ENCODE measurements around the gene ZNF782.

ZNF782 gene

DNA sequence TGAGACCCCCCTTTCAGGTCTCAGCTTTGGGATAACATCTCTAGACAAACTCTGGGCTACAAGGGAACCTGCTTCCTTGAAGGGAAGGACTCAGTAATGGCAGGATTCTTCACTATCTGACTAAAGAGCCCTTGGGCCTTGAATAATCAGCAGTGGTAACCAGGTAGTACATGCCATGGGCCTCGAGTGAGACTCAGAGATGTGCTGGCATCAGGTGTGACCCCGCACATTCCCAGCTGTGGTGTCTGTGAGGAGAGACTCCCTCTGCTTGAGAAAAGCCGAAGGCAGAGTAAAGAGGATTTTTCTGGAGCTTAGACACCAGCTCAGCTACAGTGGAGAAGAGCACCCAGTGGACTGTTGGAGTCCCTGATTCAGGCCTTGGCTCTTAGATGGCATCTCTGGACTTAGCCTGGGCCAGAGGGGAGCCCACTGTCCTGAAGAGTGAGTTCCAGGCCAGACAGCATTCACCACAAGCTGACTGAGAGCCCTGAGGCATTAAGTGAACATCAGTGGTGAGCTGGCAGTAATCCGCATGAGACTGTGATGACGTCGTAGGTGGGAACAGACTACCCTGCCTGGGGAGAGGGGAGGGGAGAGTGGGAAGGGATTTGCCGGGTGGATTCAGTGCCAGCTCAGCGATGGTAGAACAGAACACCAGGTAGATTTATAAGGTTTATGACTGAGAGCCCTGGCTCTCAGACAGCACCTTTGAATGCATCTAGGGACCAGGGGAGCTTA is 5.3 kb upstream of the ZNF782 start:
- H3K4me3 ChIP-seq (ENCODE audit: low read length): no peak overlapping the region
- peaks cover 4% of the 10 kb centered on the region for H3K4me1 ChIP-seq (ENCODE audit: control insufficient read depth, low read length)
- peaks cover 26% of the 10 kb centered on the region for H3K27me3 ChIP-seq (ENCODE audit: control insufficient read depth, low read length)
- TF ChIP-seq EZH2phosphoT487 (IDR thresholded peaks at IDR 0.05; ENCODE audit: borderline replicate concordance, low read length): no peak
- TF ChIP-seq, protein P1, sequence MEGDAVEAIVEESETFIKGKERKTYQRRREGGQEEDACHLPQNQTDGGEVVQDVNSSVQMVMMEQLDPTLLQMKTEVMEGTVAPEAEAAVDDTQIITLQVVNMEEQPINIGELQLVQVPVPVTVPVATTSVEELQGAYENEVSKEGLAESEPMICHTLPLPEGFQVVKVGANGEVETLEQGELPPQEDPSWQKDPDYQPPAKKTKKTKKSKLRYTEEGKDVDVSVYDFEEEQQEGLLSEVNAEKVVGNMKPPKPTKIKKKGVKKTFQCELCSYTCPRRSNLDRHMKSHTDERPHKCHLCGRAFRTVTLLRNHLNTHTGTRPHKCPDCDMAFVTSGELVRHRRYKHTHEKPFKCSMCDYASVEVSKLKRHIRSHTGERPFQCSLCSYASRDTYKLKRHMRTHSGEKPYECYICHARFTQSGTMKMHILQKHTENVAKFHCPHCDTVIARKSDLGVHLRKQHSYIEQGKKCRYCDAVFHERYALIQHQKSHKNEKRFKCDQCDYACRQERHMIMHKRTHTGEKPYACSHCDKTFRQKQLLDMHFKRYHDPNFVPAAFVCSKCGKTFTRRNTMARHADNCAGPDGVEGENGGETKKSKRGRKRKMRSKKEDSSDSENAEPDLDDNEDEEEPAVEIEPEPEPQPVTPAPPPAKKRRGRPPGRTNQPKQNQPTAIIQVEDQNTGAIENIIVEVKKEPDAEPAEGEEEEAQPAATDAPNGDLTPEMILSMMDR (IDR thresholded peaks at IDR 0.05; ENCODE audit: low read depth, low read length, poor library complexity, severe bottlenecking): no peak
- H3K79me2 ChIP-seq (ENCODE audit: control insufficient read depth, low read length): no peaks in the 10 kb centered on the region
- no peaks in the 10 kb centered on the region for H3K9me2 ChIP-seq (replicated peaks; ENCODE audit: control insufficient read depth, low read length)
- H3K27ac ChIP-seq (ENCODE audit: low read depth, low read length): no peak overlapping the region
- no peaks in the 10 kb centered on the region for H3K36me3 ChIP-seq (ENCODE audit: control insufficient read depth, low read length)
- H3K4me2 ChIP-seq (ENCODE audit: low read length): no peak overlapping the region
- no peaks in the 10 kb centered on the region for H3K9me3 ChIP-seq (ENCODE audit: control insufficient read depth, insufficient read depth, low read length)
- H3F3A ChIP-seq (ENCODE audit: control insufficient read depth, insufficient read depth): no peaks in the 10 kb centered on the region
- H4K20me1 ChIP-seq (ENCODE audit: control insufficient read depth, insufficient read depth, low read depth, low read length): no peaks in the 10 kb centered on the region

DNA sequence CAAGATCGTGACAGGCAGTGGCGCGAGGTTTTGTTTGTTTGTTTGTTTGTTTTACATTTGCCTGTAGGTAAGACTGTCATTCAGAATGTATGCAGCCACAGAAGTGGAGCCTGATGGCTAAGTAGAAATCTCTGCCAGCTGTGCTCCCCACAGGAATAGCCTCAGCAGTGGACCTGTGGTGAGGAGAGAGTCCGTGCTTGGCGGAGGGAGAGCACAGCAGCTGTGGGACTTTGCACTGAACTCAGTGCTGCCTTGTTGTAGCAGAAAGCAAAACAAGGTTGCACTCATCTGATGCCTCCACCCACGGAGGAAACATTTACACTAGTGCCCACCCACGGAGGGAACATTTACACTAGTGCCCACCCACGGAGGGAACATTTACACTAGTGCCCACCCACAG is 4.4 kb upstream of the ZNF782 start:
- Histone ChIP-seq H3K27me3 (ENCODE audit: control insufficient read depth, low read length) (peaks cover 26% of the 10 kb centered on the region), H3K79me2 (ENCODE audit: control insufficient read depth, low read length) (peaks cover 5% of the 10 kb centered on the region), H3K4me2 (ENCODE audit: low read length) (no peak overlapping the region), H3K4me1 (ENCODE audit: control insufficient read depth, low read length) (peaks cover 6% of the 10 kb centered on the region), H3K27ac (ENCODE audit: low read depth, low read length) (no peak overlapping the region), H3K9me2 (replicated peaks; ENCODE audit: control insufficient read depth, low read length) (no peaks in the 10 kb centered on the region), H4K20me1 (ENCODE audit: control insufficient read depth, insufficient read depth, low read depth, low read length) (no peaks in the 10 kb centered on the region), H3K36me3 (ENCODE audit: control insufficient read depth, low read length) (no peaks in the 10 kb centered on the region), H3K4me3 (ENCODE audit: low read length) (no peak overlapping the region), H3K9me3 (ENCODE audit: control insufficient read depth, insufficient read depth, low read length) (no peaks in the 10 kb centered on the region), H3F3A (ENCODE audit: control insufficient read depth, insufficient read depth) (no peaks in the 10 kb centered on the region)
- no peak for TF ChIP-seq EZH2phosphoT487 (IDR thresholded peaks at IDR 0.05; ENCODE audit: borderline replicate concordance, low read length)
- TF ChIP-seq, protein P1 (IDR thresholded peaks at IDR 0.05; ENCODE audit: low read depth, low read length, poor library complexity, severe bottlenecking): no peak

DNA sequence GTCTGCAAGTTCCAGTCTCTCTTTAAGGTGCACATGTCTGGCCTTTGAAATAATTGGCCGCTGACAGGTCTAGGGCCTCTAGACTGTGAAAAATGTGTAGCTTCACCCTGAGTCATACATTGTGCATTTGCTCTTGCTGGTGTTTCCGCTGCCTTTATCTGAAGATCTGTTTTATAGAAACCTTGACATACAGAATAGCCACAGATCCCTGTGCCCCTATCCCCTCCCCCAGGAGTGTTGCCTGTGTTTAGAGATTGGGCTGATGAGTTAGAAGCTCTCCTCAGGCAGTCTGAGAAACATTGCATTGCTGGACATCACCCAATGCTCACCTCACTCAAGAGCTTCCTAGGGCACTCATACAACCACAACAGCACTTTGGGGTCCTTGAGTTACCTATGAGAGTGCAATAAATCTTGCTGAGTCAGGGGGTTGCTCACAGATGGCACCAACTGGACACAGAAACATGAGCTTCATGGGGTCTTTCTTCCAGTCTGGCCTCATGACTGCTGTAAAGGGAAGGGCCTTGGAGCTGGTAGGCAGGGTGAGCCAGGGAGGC is 3.8 kb upstream of the ZNF782 start:
- TF ChIP-seq EZH2phosphoT487 (IDR thresholded peaks at IDR 0.05; ENCODE audit: borderline replicate concordance, low read length): no peak
- TF ChIP-seq, protein P1 (IDR thresholded peaks at IDR 0.05; ENCODE audit: low read depth, low read length, poor library complexity, severe bottlenecking): no peak

More for the DNA sequence above, 3.8 kb upstream of the ZNF782 start:
- Histone ChIP-seq H3K36me3 (ENCODE audit: control insufficient read depth, low read length) (no peaks in the 10 kb centered on the region), H3F3A (ENCODE audit: control insufficient read depth, insufficient read depth) (no peaks in the 10 kb centered on the region), H3K4me3 (ENCODE audit: low read length) (no peak overlapping the region), H3K4me2 (ENCODE audit: low read length) (no peak overlapping the region), H3K27ac (ENCODE audit: low read depth, low read length) (no peak overlapping the region), H3K9me3 (ENCODE audit: control insufficient read depth, insufficient read depth, low read length) (no peaks in the 10 kb centered on the region), H4K20me1 (ENCODE audit: control insufficient read depth, insufficient read depth, low read depth, low read length) (no peaks in the 10 kb centered on the region), H3K9me2 (replicated peaks; ENCODE audit: control insufficient read depth, low read length) (no peaks in the 10 kb centered on the region), H3K79me2 (ENCODE audit: control insufficient read depth, low read length) (peaks cover 11% of the 10 kb centered on the region), H3K4me1 (ENCODE audit: control insufficient read depth, low read length) (peaks cover 11% of the 10 kb centered on the region), H3K27me3 (ENCODE audit: control insufficient read depth, low read length) (peaks cover 26% of the 10 kb centered on the region)
